ENCODE data around the gene PCSK2.

- no peak for TF ChIP-seq POLR2A (IDR thresholded peaks at IDR 0.05)
- TF ChIP-seq CTCF (IDR thresholded peaks at IDR 0.05 in 4 of 5, conservative IDR thresholded peaks at IDR 0.05 in 1 of 5): no peak
Measured at GRCh38 chr20:17534077-17534476, 307.2 kb downstream of the PCSK2 start.
